ENCODE results near the gene BTNL3.
"Not testable (repeated sequence)": the region's sequence is repeated elsewhere in the genome, so short reads cannot be mapped to it uniquely, and the experiment has no call there.

The BTNL3 gene

GRCh38 chr5:181045857-181046256 lies 57.2 kb downstream of the BTNL3 start:
- DNase-seq (ENCODE audit: low read depth in 4 of 4, low spot score in 1 of 4) = not testable (repeated sequence)

- DNase-seq (ENCODE audit: low read depth in 4 of 4, low spot score in 1 of 4) = no peak
These were observed 58.6 kb downstream of the BTNL3 start for GRCh38 chr5:181047288-181047687.

GRCh38 chr5:181047921-181048320 lies 59.3 kb downstream of the BTNL3 start:
- no peak for DNase-seq (ENCODE audit: low read depth in 4 of 4, low spot score in 1 of 4)

- DNase-seq (ENCODE audit: low read depth in 4 of 4, low spot score in 1 of 4) = no peak
These were observed 61.4 kb downstream of the BTNL3 start for GRCh38 chr5:181050016-181050415.

GRCh38 chr5:181051841-181052671 lies 63.4 kb downstream of the BTNL3 start:
- no peak for DNase-seq (ENCODE audit: low read depth in 4 of 4, low spot score in 1 of 4)

GRCh38 chr5:181052672-181053487 lies 64.2 kb downstream of the BTNL3 start:
- DNase-seq (ENCODE audit: low read depth in 4 of 4, low spot score in 1 of 4) = no peak

- no peak for DNase-seq (ENCODE audit: low read depth in 4 of 4, low spot score in 1 of 4)
These were observed 65.0 kb downstream of the BTNL3 start for GRCh38 chr5:181053488-181054121.

GRCh38 chr5:181054138-181054537 lies 65.5 kb downstream of the BTNL3 start:
- no peak for DNase-seq (ENCODE audit: low read depth in 4 of 4, low spot score in 1 of 4)

GRCh38 chr5:181054871-181055459 lies 66.3 kb downstream of the BTNL3 start:
- DNase-seq (ENCODE audit: low read depth in 4 of 4, low spot score in 1 of 4) = no peak

Measured in stimulated activated CD4-positive, alpha-beta T cell treated with anti-CD3 and anti-CD28 coated beads, Interleukin-1b, Interleukin-23, amount 100 ng/mL, for 24 hours (primary cell).